Trophoblast cell (in vitro differentiated cells and primary cell): ENCODE measurements around the gene NCK2.

Experiments used
- DNase-seq, 2 donors: peaks; one replicate each; pipeline ENCODE4 v3.0.0-alpha.2; 2016
- H2AFZ ChIP-seq: 2 replicates; pipeline ENCODE4 v1.6.1; 2013; ENCODE audit warnings: low read length, moderate library complexity, mild to moderate bottlenecking; ENCODE audit not compliant: insufficient read depth, poor library complexity
- H2AK5ac ChIP-seq: 2 replicates; pipeline ENCODE4 v1.6.1; 2013; ENCODE audit warnings: mild to moderate bottlenecking, low read length
- H2BK120ac ChIP-seq: 2 replicates; pipeline ENCODE4 v1.6.1; 2013; ENCODE audit warnings: low read length, mild to moderate bottlenecking, moderate library complexity; ENCODE audit not compliant: insufficient read depth, poor library complexity
- H2BK12ac ChIP-seq: 2 replicates; pipeline ENCODE4 v1.6.1; 2013; ENCODE audit warnings: mild to moderate bottlenecking, low read length, moderate library complexity
- H2BK5ac ChIP-seq: 2 replicates; pipeline ENCODE4 v1.6.1; 2013; ENCODE audit warnings: low read length, low read depth, moderate library complexity, mild to moderate bottlenecking; ENCODE audit not compliant: poor library complexity
- H3K14ac ChIP-seq: 2 replicates; pipeline ENCODE4 v1.6.1; 2013; ENCODE audit warnings: mild to moderate bottlenecking, low read length
- H3K18ac ChIP-seq: 2 replicates; pipeline ENCODE4 v1.6.1; 2013; ENCODE audit warnings: mild to moderate bottlenecking, low read length
- H3K23ac ChIP-seq: 2 replicates; pipeline ENCODE4 v1.6.1; 2013; ENCODE audit warnings: low read length
- H3K27ac ChIP-seq: 2 replicates; pipeline ENCODE4 v1.5.1; 2013; ENCODE audit warnings: low read depth, mild to moderate bottlenecking, inconsistent platforms, low read length, moderate library complexity
- H3K27me3 ChIP-seq: 2 replicates; pipeline ENCODE4 v1.6.1; 2013; ENCODE audit warnings: inconsistent platforms, mild to moderate bottlenecking, low read length, moderate library complexity; ENCODE audit not compliant: insufficient read depth
- H3K36me3 ChIP-seq, 2 experiments: 1 replicate in 1 of 2; 2 replicates in 1 of 2; pipeline ENCODE4 v1.6.1; 2013; ENCODE audit warnings: low read length in 2 of 2, mild to moderate bottlenecking in 2 of 2, moderate library complexity in 1 of 2; ENCODE audit not compliant: insufficient read depth in 2 of 2, control insufficient read depth in 1 of 2
- H3K4ac ChIP-seq: 2 replicates; pipeline ENCODE4 v1.6.1; 2013; ENCODE audit warnings: low read depth, mild to moderate bottlenecking, low read length, moderate library complexity
- H3K4me1 ChIP-seq, 2 experiments: 1 replicate in 1 of 2; 2 replicates in 1 of 2; pipeline ENCODE4 v1.6.1; 2013; ENCODE audit warnings: low read length in 2 of 2, mild to moderate bottlenecking in 2 of 2, moderate library complexity in 1 of 2; ENCODE audit not compliant: insufficient read depth in 2 of 2, control insufficient read depth in 1 of 2
- H3K4me2 ChIP-seq: 2 replicates; pipeline ENCODE4 v1.6.1; 2013; ENCODE audit warnings: inconsistent platforms, mild to moderate bottlenecking, low read length, moderate library complexity
- H3K4me3 ChIP-seq: 2 replicates; pipeline ENCODE4 v1.5.1; 2013; ENCODE audit warnings: mild to moderate bottlenecking, low read depth, low read length, inconsistent platforms
- H3K79me1 ChIP-seq: one replicate; pipeline ENCODE4 v1.6.1; 2013; ENCODE audit warnings: low read length
- H3K79me2 ChIP-seq: 2 replicates; pipeline ENCODE4 v1.6.1; 2013; ENCODE audit warnings: low read length, mild to moderate bottlenecking; ENCODE audit not compliant: control insufficient read depth, insufficient read depth, poor library complexity
- H3K9ac ChIP-seq: 2 replicates; pipeline ENCODE4 v1.6.1; 2013; ENCODE audit warnings: mild to moderate bottlenecking, low read length
- H3K9me3 ChIP-seq: 2 replicates; pipeline ENCODE4 v1.6.1; 2013; ENCODE audit warnings: low read depth, mild to moderate bottlenecking, control low read depth, inconsistent platforms, low read length; ENCODE audit not compliant: insufficient read depth
- H4K12ac ChIP-seq: 2 replicates; pipeline ENCODE4 v1.6.1; 2013; ENCODE audit warnings: low read depth, mild to moderate bottlenecking, low read length, moderate library complexity
- H4K8ac ChIP-seq: 2 replicates; pipeline ENCODE4 v1.6.1; 2013; ENCODE audit warnings: low read depth, mild to moderate bottlenecking, low read length, moderate library complexity
- H4K91ac ChIP-seq: one replicate; pipeline ENCODE4 v1.6.1; 2013; ENCODE audit warnings: low read depth, mild to moderate bottlenecking, low read length, moderate library complexity
- WGBS: extraction: QIAGEN DNeasy Blood & Tissue Kit; methylation state at CpG from one replicate; pipeline ENCODE4 v1.1.7; 2013; ENCODE audit warnings: missing lambda C conversion rate; ENCODE audit not compliant: insufficient read length, insufficient coverage; ENCODE audit errors: extremely low coverage; 5-methylcytosine and 5-hydroxymethylcytosine counted together

NCK2 gene

DNA sequence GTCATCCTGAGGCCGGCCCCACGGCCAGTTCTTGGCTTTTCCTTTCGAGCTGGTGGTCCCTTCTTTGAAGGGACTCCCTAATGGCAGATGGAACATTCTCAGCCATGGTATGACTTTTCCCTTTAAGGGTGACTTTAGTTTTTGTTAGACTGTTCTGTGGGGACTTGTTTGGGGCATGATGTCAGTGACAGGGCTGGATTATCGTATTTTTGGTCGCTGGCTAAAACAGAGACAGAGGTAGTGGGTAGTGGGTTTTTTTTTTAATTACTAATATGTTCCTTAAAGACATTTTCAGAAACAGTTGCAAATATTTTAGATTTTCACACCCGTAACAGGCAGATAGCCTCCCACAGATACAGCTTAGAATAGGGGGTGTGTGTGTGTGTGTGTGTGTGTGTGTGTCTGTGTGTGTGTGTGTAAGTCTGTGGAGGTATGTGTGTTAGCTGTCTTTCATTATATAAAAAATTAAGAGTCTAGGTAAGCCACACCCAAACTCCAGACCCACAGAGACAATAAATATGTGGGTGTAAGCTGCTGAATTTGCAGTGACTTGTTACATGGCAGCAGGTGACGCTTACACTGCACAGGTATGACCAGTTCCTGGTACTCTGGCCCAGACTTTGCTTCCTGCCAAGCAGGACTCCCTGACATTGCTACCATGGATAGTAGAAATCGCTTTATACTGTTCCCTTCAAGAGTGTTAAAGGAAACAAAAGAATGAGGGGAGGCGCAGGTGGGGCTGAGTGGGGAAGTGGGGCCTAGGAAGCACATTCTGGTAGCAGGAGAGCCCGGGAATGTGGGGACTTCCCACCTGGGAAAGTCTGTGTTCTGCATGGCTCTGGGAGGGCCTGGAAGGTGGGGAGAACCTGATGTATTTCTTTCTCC, 20.9 kb downstream of the NCK2 start:
- H3K18ac ChIP-seq, result no peak overlapping the region
- peaks cover 8% of the 10 kb centered on the region for H3K79me2 ChIP-seq
- no peak overlapping the region for H3K14ac ChIP-seq
- no peak overlapping the region for H3K9ac ChIP-seq
- no CpG with 5 or more reads among the region's 10 CpGs for WGBS
- no peak overlapping the region for H3K27ac ChIP-seq
- H2BK12ac ChIP-seq, result no peak overlapping the region
- H4K8ac ChIP-seq, result no peak overlapping the region
- H3K79me1 ChIP-seq, result no peaks in the 10 kb centered on the region
- peaks cover 4% of the 10 kb centered on the region in 2 experiments for H3K4me1 ChIP-seq
- no peak overlapping the region for H2BK5ac ChIP-seq
- no peak overlapping the region for H4K91ac ChIP-seq
- no peak overlapping the region for H4K12ac ChIP-seq
- no peaks in the 10 kb centered on the region for H3K9me3 ChIP-seq
- no peak overlapping the region for H2AFZ ChIP-seq
- no peak overlapping the region for H3K4me3 ChIP-seq
- H3K27me3 ChIP-seq, result no peaks in the 10 kb centered on the region
- H2AK5ac ChIP-seq, result no peak overlapping the region
- no peak for DNase-seq
- peaks cover 8% of the 10 kb centered on the region in 2 experiments for H3K36me3 ChIP-seq
- no peak overlapping the region for H3K23ac ChIP-seq
- no peak overlapping the region for H2BK120ac ChIP-seq
- H3K4me2 ChIP-seq, result no peak overlapping the region
- peak overlapping the region; percentile 33 for H3K4ac ChIP-seq

DNA sequence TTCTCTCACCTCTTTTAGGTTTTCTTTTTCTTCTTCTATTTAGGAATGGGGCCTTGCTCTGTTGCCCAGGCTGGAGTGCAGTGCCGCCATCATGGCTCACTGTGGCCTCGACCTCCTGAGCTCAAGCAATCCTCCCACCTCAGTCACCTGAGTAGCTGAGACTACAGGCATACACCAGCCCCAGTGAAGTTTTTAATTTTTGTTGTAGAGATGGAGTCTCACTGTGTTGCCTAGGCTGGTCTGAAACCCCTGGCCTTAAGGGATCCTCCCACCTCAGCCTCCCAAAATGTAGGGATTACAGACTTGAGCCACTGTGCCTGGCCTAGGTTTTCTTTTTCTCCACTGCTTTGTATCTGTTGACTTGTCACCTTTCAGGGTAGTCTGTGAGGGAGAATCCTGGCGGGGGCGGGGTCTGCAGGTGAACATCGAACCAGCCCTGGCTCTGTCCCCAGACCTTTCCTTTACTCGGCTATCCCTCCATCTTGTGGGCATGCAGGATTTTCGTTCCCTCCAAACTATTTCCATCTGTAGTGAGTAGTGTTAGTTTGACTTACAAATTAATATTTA, 21.7 kb downstream of the NCK2 start:
- no peak overlapping the region for H3K18ac ChIP-seq

GRCh38 chr2:105768176-105768575, 23.5 kb downstream of the NCK2 start:
- no peaks in the 10 kb centered on the region for H3K27me3 ChIP-seq
- H3K14ac ChIP-seq, result no peak overlapping the region
- peaks cover 4% of the 10 kb centered on the region for H3K79me2 ChIP-seq
- DNase-seq, result no peak
- H4K8ac ChIP-seq, result no peak overlapping the region
- no peak overlapping the region for H2BK120ac ChIP-seq
- no peak overlapping the region for H3K4me3 ChIP-seq
- H3K23ac ChIP-seq, result no peak overlapping the region
- no peak overlapping the region for H2BK5ac ChIP-seq
- no peak overlapping the region for H2BK12ac ChIP-seq
- no peak overlapping the region for H3K27ac ChIP-seq
- no peaks in the 10 kb centered on the region for H3K9me3 ChIP-seq
- H3K79me1 ChIP-seq, result no peaks in the 10 kb centered on the region
- no peak overlapping the region for H2AFZ ChIP-seq
- no peak overlapping the region for H3K4ac ChIP-seq
- peaks cover 4% of the 10 kb centered on the region in 2 experiments for H3K4me1 ChIP-seq
- H3K9ac ChIP-seq, result no peak overlapping the region
- H3K18ac ChIP-seq, result no peak overlapping the region
- H3K36me3 ChIP-seq, result peaks cover 8% of the 10 kb centered on the region in 2 experiments
- H4K12ac ChIP-seq, result no peak overlapping the region
- no peak overlapping the region for H2AK5ac ChIP-seq
- H4K91ac ChIP-seq, result no peak overlapping the region
- no CpG with 5 or more reads among the region's 6 CpGs for WGBS
- no peak overlapping the region for H3K4me2 ChIP-seq

More for the DNA sequence above, 21.7 kb downstream of the NCK2 start:
- Histone ChIP-seq H3K79me2 (peaks cover 2% of the 10 kb centered on the region), H3K4ac (no peak overlapping the region), H3K27me3 (no peaks in the 10 kb centered on the region), H3K4me3 (no peak overlapping the region), H3K4me2 (no peak overlapping the region), H3K36me3 (peaks cover 8% of the 10 kb centered on the region in 2 experiments), H2AFZ (no peak overlapping the region), H3K27ac (no peak overlapping the region), H3K9me3 (no peaks in the 10 kb centered on the region), H2BK12ac (no peak overlapping the region), H4K8ac (no peak overlapping the region), H2BK120ac (no peak overlapping the region), H4K12ac (no peak overlapping the region), H2BK5ac (no peak overlapping the region), H4K91ac (no peak overlapping the region), H3K79me1 (no peaks in the 10 kb centered on the region), H3K23ac (no peak overlapping the region), H2AK5ac (no peak overlapping the region), H3K14ac (no peak overlapping the region), H3K9ac (no peak overlapping the region), H3K4me1 (peaks cover 4% of the 10 kb centered on the region in 2 experiments)
- WGBS, result no CpG with 5 or more reads among the region's 7 CpGs
- no peak for DNase-seq

DNA sequence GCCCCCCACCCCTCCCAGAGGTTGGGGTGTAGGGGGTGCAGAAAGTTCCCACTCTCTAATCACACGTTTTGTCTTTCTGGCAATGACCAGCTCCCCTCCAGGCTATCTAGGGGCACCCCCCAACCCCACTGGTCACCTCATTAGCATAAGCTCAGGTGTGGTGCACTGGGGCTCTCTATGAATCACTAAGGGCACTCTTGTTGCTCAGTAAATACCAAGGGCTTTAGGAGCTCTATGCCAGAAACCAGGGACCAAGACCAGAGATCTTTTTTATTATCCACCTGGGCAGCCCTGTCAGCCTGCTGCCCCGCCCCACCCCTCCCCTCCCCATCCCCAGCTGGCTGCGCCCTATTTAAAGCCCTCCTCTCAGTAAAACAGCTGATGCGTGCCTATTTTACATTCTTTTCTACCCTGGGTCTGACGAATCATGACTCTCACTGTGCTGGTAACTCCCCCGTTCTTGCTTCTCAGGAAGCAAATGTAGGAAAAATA, 24.3 kb downstream of the NCK2 start:
- no peak for DNase-seq
- Histone ChIP-seq H3K27ac (no peak overlapping the region), H4K12ac (no peak overlapping the region), H4K91ac (no peak overlapping the region), H3K14ac (no peak overlapping the region), H3K4me3 (no peak overlapping the region), H3K27me3 (no peaks in the 10 kb centered on the region), H3K18ac (no peak overlapping the region), H2AK5ac (no peak overlapping the region), H3K79me1 (no peaks in the 10 kb centered on the region), H3K79me2 (peaks cover 4% of the 10 kb centered on the region), H3K9ac (no peak overlapping the region), H3K23ac (no peak overlapping the region), H3K9me3 (no peaks in the 10 kb centered on the region), H3K36me3 (peaks cover 9 to 10% of the 10 kb centered on the region in 2 experiments), H4K8ac (no peak overlapping the region), H2BK12ac (no peak overlapping the region), H2BK5ac (no peak overlapping the region), H3K4me1 (peaks cover 4% of the 10 kb centered on the region in 2 experiments), H3K4me2 (no peak overlapping the region), H3K4ac (peak overlapping the region; percentile 54), H2AFZ (no peak overlapping the region), H2BK120ac (no peak overlapping the region)
- no CpG with 5 or more reads among the region's 6 CpGs for WGBS
